ENCODE results near the gene PAX6. TPM values are rescaled to one million over a fixed set of nuclear protein-coding genes. Genes with fewer than 3 reads are reported as not detected.

Gene PAX6
- total RNA-seq, 1 experiment from 2014 or later: 22.4 TPM

- H3K4me1 ChIP-seq (ENCODE audit: insufficient read depth, low read length, poor library complexity, severe bottlenecking): no peaks in the 10 kb centered on the region
- peaks cover under 1% of the 10 kb centered on the region for H3K27me3 ChIP-seq (replicated peaks; ENCODE audit: insufficient read depth, low read depth, low read length, poor library complexity)
- CTCF ChIA-PET: no interaction called here
- peaks cover 36% of the 10 kb centered on the region for H3K36me3 ChIP-seq (ENCODE audit: insufficient read depth, low read length, poor library complexity, severe bottlenecking)
- TF ChIP-seq CTCF (conservative IDR thresholded peaks at IDR 0.05; ENCODE audit: low read depth, low read length) (no peak), EZH2 (IDR thresholded peaks at IDR 0.05; ENCODE audit: borderline replicate concordance, low read depth, low read length, poor library complexity, severe bottlenecking) (no peak)
- POLR2A ChIA-PET (ENCODE audit: low non-redundant PET): no interaction called here
- no TSS peak for BruUV-seq (replicated peaks)
- H3K9me3 ChIP-seq (ENCODE audit: low read depth, low read length, poor library complexity, severe bottlenecking): no peaks in the 10 kb centered on the region
- intact Hi-C loops (cut with micrococcal nuclease; ENCODE audit: unreplicated experiment): no loop called here
- no peak overlapping the region for H3K4me3 ChIP-seq (ENCODE audit: low read depth, low read length, poor library complexity, severe bottlenecking)
- H3K27ac ChIP-seq (ENCODE audit: low read depth, low read length, poor library complexity, severe bottlenecking): no peak overlapping the region
- DNase-seq (ENCODE audit: low spot score): no peak
Measured at GRCh38 chr11:31792036-31792435, 19.1 kb downstream of the PAX6 start.

- Histone ChIP-seq H3K27me3 (replicated peaks; ENCODE audit: insufficient read depth, low read depth, low read length, poor library complexity) (no peaks in the 10 kb centered on the region), H3K27ac (ENCODE audit: low read depth, low read length, poor library complexity, severe bottlenecking) (no peak overlapping the region), H3K4me3 (ENCODE audit: low read depth, low read length, poor library complexity, severe bottlenecking) (no peak overlapping the region), H3K9me3 (ENCODE audit: low read depth, low read length, poor library complexity, severe bottlenecking) (no peaks in the 10 kb centered on the region), H3K36me3 (ENCODE audit: insufficient read depth, low read length, poor library complexity, severe bottlenecking) (peaks cover 36% of the 10 kb centered on the region), H3K4me1 (ENCODE audit: insufficient read depth, low read length, poor library complexity, severe bottlenecking) (no peaks in the 10 kb centered on the region)
- no peak for DNase-seq (ENCODE audit: low spot score)
- CTCF ChIA-PET: interaction anchor here (0.7 kb wide), 1 partner anchor 8 kb away, joined by 5 read pairs; no protein-coding TSS in a partner anchor
- intact Hi-C loops (cut with micrococcal nuclease; ENCODE audit: unreplicated experiment): no loop called here
- no peak for TF ChIP-seq CTCF (conservative IDR thresholded peaks at IDR 0.05; ENCODE audit: low read depth, low read length)
- TF ChIP-seq EZH2 (IDR thresholded peaks at IDR 0.05; ENCODE audit: borderline replicate concordance, low read depth, low read length, poor library complexity, severe bottlenecking): no peak
- POLR2A ChIA-PET (ENCODE audit: low non-redundant PET): no interaction called here
- BruUV-seq (replicated peaks): no TSS peak
Measured at GRCh38 chr11:31790649-31791048, 20.5 kb downstream of the PAX6 start.

GRCh38 chr11:31788085-31788484, 23.0 kb downstream of the PAX6 start:
- H3K9me3 ChIP-seq (ENCODE audit: low read depth, low read length, poor library complexity, severe bottlenecking): no peaks in the 10 kb centered on the region
- POLR2A ChIA-PET (ENCODE audit: low non-redundant PET): no interaction called here
- CTCF ChIA-PET: no interaction called here
- peaks cover 24% of the 10 kb centered on the region for H3K36me3 ChIP-seq (ENCODE audit: insufficient read depth, low read length, poor library complexity, severe bottlenecking)
- no peak overlapping the region for H3K4me3 ChIP-seq (ENCODE audit: low read depth, low read length, poor library complexity, severe bottlenecking)
- BruUV-seq (replicated peaks): no TSS peak
- DNase-seq (ENCODE audit: low spot score): no peak
- intact Hi-C loops (cut with micrococcal nuclease; ENCODE audit: unreplicated experiment): no loop called here
- no peaks in the 10 kb centered on the region for H3K4me1 ChIP-seq (ENCODE audit: insufficient read depth, low read length, poor library complexity, severe bottlenecking)
- TF ChIP-seq CTCF (conservative IDR thresholded peaks at IDR 0.05; ENCODE audit: low read depth, low read length): no peak
- no peak for TF ChIP-seq EZH2 (IDR thresholded peaks at IDR 0.05; ENCODE audit: borderline replicate concordance, low read depth, low read length, poor library complexity, severe bottlenecking)
- no peak overlapping the region for H3K27ac ChIP-seq (ENCODE audit: low read depth, low read length, poor library complexity, severe bottlenecking)
- no peaks in the 10 kb centered on the region for H3K27me3 ChIP-seq (replicated peaks; ENCODE audit: insufficient read depth, low read depth, low read length, poor library complexity)
